Heart left ventricle (tissue), 16 donors: ENCODE data around the gene FAM216A. TPM values are rescaled to one million over a fixed set of nuclear protein-coding genes. Genes with fewer than 3 reads are reported as not detected.
A peak's percentile ranks its signal among the peaks of the same experiment; 100 is the strongest.
"Not testable (repeated sequence)": the region's sequence is repeated elsewhere in the genome, so short reads cannot be mapped to it uniquely, and the experiment has no call there.

Experiments
- ATAC-seq, 4 donors: fragments of 200-7000 bp; cut with Tn5 transposase; one replicate each; pipeline ENCODE4 v1.9.1; 2020 to 2022; ENCODE audit warnings: moderate library complexity in 4 of 4, mild to moderate bottlenecking in 3 of 4, moderate number of reproducible peaks in 1 of 4
- DNase-seq, 5 donors: peaks; one replicate each; pipeline ENCODE4 v3.0.0-alpha.2; 2020
- H3K27ac ChIP-seq, 12 donors: fragments of 200-600 bp; sonication (generic) in 4 of 12; one replicate each; pipeline versions ENCODE4 v1.5.0 to v1.8.0; 2016 to 2022; ENCODE audit warnings: mild to moderate bottlenecking in 2 of 12
- H3K27me3 ChIP-seq, 9 donors: fragments of 200-600 bp; sonication (generic) in 2 of 9; one replicate each; pipeline versions ENCODE4 v1.5.1 to v1.8.0; 2016 to 2022; ENCODE audit warnings: mild to moderate bottlenecking in 3 of 9
- H3K36me3 ChIP-seq, 9 donors: fragments of 200-600 bp; sonication (generic) in 2 of 9; one replicate each; pipeline versions ENCODE4 v1.5.0 to v1.8.0; 2018 to 2022; ENCODE audit warnings: mild to moderate bottlenecking in 2 of 9
- H3K4me1 ChIP-seq, 12 donors: fragments of 200-600 bp; sonication (generic) in 4 of 12; one replicate each; pipeline versions ENCODE4 v1.5.0 to v1.8.0; 2016 to 2022; ENCODE audit warnings: mild to moderate bottlenecking in 3 of 12
- H3K4me3 ChIP-seq, 12 donors: fragments of 200-600 bp; sonication (generic) in 4 of 12; one replicate each; pipeline versions ENCODE4 v1.5.0 to v1.8.0; 2017 to 2022; ENCODE audit warnings: mild to moderate bottlenecking in 9 of 12, moderate library complexity in 4 of 12
- H3K9me3 ChIP-seq, 12 donors: fragments of 200-600 bp; sonication (generic) in 4 of 12; one replicate each; pipeline versions ENCODE4 v1.5.0 to v1.8.0; 2016 to 2022; ENCODE audit warnings: mild to moderate bottlenecking in 1 of 12
- POLR2A ChIP-seq, 2 donors: fragments of 450-650 bp; IDR thresholded peaks; one replicate each; pipeline ENCODE4 v1.6.1; 2017; ENCODE audit warnings: antibody characterized with exemption in 2 of 2, mild to moderate bottlenecking in 2 of 2, moderate library complexity in 2 of 2
- WGBS, 4 donors: extraction: QIAGEN DNeasy Blood & Tissue Kit in 2 of 4; methylation state at CpG; one replicate each; pipeline versions ENCODE4 v1.1.5 to v1.1.7; 2013 to 2018; 5-methylcytosine and 5-hydroxymethylcytosine counted together
- intact Hi-C, 10 donors: fragments of 100-400 bp; cut with DNase I; formaldehyde crosslinking; loops; one replicate each; pipeline versions ENCODE4 v1.11.1 to v1.14.2; 2022
- polyA plus RNA-seq, 2 donors: library from polyadenylated mRNA; stranded (reverse); fragments of 200-250 nt; gene quantifications; one replicate each; pipeline ENCODE4 v1.2.3, GENCODE V29; 2013
- total RNA-seq, 9 donors: library from RNA; depleted of rRNA in 2 of 9; stranded (reverse); fragments of >200 nt in 2 of 9; fragmentation: NEBNext Ultra II Directional in 3 of 9; extraction: Animal tissue kit (Norgen Biotek cat#: 25700) in 3 of 9; gene quantifications; one replicate each; pipeline versions ENCODE4 v1.1.0 to v1.2.4, GENCODE V29; 2016 to 2023
- TF ChIP-seq, protein P1 (sequence below), 12 donors: fragments of 200-600 bp; sonication (generic) in 4 of 12; IDR thresholded peaks; one replicate each; pipeline versions ENCODE4 v1.5.0 to v1.8.0; 2018 to 2022; ENCODE audit warnings: antibody characterized with exemption in 12 of 12, mild to moderate bottlenecking in 5 of 12
- donor health status: ischemic (EF 13 %, LVEDD 7.1; RV severe dilation, severe dysfunction).
- donor health status: healthy with polysubstance abuse.
- donor health status: DM: no; HTN: yes; CAD: no.
- donor health status: DM: no; HTN: no; CAD: no.
- donor health status: ischemic (EF 25% LVEDD 6.9; RV normal size, moderate dysfunction).
- donor health status: ischemic (EF 25% LVEDD 5.7; RV mildly dilated, moderate dysfunction).
- donor health status: healthy.
- donor health status: DM: yes; HTN: yes; CAD: no.
- donor health status: ischemic (EF 35%, LVEDD 5.7; RV mildly dilated, moderate dysfunction).
- donor health status: nonischemic (EF 11% LVEDD 7.7; RV severe dilation, severe dysfunction).
- donor health status: DM: yes; HTN: yes; CAD: no.
- donor health status: PGD.
- donor health status: ischemic (EF 29% LVEDD 5.4; RV normal size, mild dysfunction).
- donor health status: nonischemic (EF 23%, LVEDD 6.1; RV moderate dilation, normal function).

FAM216A gene
- total and polyA plus RNA-seq, 11 donors, result 3.6 to 29.3 (median 5.8) TPM

- WGBS, 4 donors, result 87 to 96% (median 92%) methylated on average over 3 of the region's 3 CpGs
- intact Hi-C loops, result loop anchor here in 8 of 10 donors (5.0 to 10.0 kb wide), 5 partner anchors 178 to 368 kb away; no protein-coding TSS in a partner anchor
- Histone ChIP-seq H3K27ac (no peak overlapping the region), H3K27me3 (no peaks in the 10 kb centered on the region), H3K4me3 (no peak overlapping the region), H3K36me3 (no peaks in the 10 kb centered on the region), H3K9me3 (no peaks in the 10 kb centered on the region), H3K4me1 (peaks cover 0 to 4% (median 0%) of the 10 kb centered on the region in 12 donors)
- no peak for ATAC-seq
- TF ChIP-seq, protein P1, sequence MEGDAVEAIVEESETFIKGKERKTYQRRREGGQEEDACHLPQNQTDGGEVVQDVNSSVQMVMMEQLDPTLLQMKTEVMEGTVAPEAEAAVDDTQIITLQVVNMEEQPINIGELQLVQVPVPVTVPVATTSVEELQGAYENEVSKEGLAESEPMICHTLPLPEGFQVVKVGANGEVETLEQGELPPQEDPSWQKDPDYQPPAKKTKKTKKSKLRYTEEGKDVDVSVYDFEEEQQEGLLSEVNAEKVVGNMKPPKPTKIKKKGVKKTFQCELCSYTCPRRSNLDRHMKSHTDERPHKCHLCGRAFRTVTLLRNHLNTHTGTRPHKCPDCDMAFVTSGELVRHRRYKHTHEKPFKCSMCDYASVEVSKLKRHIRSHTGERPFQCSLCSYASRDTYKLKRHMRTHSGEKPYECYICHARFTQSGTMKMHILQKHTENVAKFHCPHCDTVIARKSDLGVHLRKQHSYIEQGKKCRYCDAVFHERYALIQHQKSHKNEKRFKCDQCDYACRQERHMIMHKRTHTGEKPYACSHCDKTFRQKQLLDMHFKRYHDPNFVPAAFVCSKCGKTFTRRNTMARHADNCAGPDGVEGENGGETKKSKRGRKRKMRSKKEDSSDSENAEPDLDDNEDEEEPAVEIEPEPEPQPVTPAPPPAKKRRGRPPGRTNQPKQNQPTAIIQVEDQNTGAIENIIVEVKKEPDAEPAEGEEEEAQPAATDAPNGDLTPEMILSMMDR (IDR thresholded peaks at IDR 0.05), result no peak
- no peak for TF ChIP-seq POLR2A (IDR thresholded peaks at IDR 0.05)
- no peak for DNase-seq
These were observed 48.4 kb downstream of the FAM216A start for GRCh38 chr12:110516995-110517394.

GRCh38 chr12:110518014-110518413 is 49.4 kb downstream of the FAM216A start:
- not testable (repeated sequence) for DNase-seq, H3K27ac ChIP-seq, H3K4me1 ChIP-seq, H3K27me3 ChIP-seq, H3K36me3 ChIP-seq, ATAC-seq, H3K4me3 ChIP-seq, H3K9me3 ChIP-seq
- intact Hi-C loops, result loop anchor here in 8 of 10 donors (5.0 to 10.0 kb wide), 5 partner anchors 177 to 367 kb away; no protein-coding TSS in a partner anchor
- WGBS, 4 donors, result 88 to 95% (median 93%) methylated on average over 8 of the region's 8 CpGs

DNA sequence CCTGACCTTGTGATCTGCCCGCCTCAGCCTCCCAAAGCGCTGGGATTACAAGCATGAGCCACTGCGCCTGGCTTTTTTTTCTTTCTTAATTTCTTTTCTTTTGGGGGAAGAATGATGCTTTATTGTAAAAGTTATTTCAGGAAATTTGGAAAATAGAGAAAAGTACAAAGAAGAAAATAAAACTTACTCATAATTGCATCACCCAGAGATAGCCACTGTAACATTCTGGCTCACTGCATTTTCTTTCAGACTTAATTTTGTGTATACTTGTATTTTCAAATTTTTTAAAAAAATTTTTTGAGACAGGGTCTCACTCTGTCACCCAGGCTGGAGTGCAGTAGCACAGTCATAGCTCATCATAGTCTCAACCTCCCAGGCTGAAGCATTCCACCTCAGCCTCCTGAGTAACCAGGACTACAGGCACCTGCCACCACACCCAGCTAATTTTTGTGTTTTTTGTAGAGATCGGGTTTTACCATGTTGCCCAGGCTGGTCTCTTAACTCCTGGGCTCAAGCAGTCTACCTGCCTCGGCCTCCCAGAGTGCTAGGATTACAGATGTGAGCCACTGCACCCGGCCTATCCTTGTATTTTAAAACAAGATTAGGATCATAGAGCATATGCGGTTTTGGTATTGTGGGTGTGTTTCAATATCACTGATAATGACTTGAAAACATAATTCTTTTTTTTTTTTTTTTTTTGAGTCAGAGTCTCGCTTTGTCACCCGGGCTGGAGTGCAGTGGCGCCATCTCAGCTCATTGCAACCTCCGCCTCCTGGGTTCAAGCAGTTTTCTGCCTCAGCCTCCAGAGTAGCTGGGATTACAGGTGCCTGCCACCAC is 52.4 kb downstream of the FAM216A start:
- H3K4me3 ChIP-seq, H3K27me3 ChIP-seq, ATAC-seq, H3K9me3 ChIP-seq, H3K36me3 ChIP-seq, H3K27ac ChIP-seq, intact Hi-C loops, DNase-seq, H3K4me1 ChIP-seq: not testable (repeated sequence)
- 93 to 96% (median 95%) methylated on average over 11 of the region's 11 CpGs for WGBS, 4 donors

DNA sequence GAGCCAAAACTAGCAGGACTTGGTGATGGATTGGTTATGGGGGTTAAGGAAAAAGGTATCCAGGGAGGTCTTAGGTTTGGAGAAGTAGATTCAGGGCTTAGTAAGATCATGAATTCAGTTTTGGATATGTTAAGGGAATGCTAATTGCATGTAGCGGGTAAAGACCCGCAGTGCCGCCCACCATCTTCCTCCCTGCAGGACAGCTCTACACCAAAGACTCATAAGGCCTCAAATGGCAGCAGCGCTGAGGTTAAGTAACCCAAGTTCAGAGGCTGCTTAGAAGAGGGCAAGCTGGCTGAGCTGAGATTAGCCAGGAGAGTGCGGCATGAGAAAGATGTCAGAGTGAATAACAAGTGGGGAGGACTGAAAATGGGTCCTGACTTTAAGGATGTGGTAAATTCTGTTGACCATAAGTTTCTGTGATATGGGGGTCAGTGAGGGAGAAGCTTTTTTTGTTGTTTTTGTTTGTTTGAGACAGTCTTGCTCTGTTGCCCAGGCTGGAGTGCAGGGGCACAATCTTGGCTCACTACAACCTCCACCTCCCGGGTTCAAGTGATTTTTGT is 59.7 kb downstream of the FAM216A start:
- peaks cover 0 to 32% (median 12%) of the 10 kb centered on the region in 12 donors for H3K4me1 ChIP-seq
- H3K4me3 ChIP-seq, result no peak overlapping the region
- intact Hi-C loops, result no loop called here
- TF ChIP-seq POLR2A (IDR thresholded peaks at IDR 0.05), result no peak
- ATAC-seq (peak in 2 of 4 donors; percentile 4 to 31), DNase-seq (no peak)
- 90 to 97% (median 95%) methylated on average over 6 of the region's 6 CpGs for WGBS, 4 donors
- no peaks in the 10 kb centered on the region for H3K9me3 ChIP-seq
- no peaks in the 10 kb centered on the region for H3K27me3 ChIP-seq
- peaks cover 0 to 25% (median 4%) of the 10 kb centered on the region in 9 donors for H3K36me3 ChIP-seq
- H3K27ac ChIP-seq, result no peak overlapping the region

- intact Hi-C loops, result loop anchor here in 1 of 10 donors (10.0 kb wide), 1 partner anchor 54 kb away; the partner anchor contains the start of gene PPTC7
- ATAC-seq (no peak), DNase-seq (no peak)
- WGBS, 4 donors, result 62 to 77% (median 69%) methylated on average over 2 of the region's 2 CpGs
- no peaks in the 10 kb centered on the region for H3K9me3 ChIP-seq
- peaks cover 0 to 51% (median 13%) of the 10 kb centered on the region in 12 donors for H3K4me1 ChIP-seq
- no peak overlapping the region for H3K27ac ChIP-seq
- H3K27me3 ChIP-seq, result no peaks in the 10 kb centered on the region
- no peak for TF ChIP-seq POLR2A (IDR thresholded peaks at IDR 0.05)
- TF ChIP-seq, protein P1 (IDR thresholded peaks at IDR 0.05), result no peak
- peaks cover 0 to 42% (median 4%) of the 10 kb centered on the region in 9 donors for H3K36me3 ChIP-seq
- H3K4me3 ChIP-seq, result no peak overlapping the region
These were observed 61.9 kb downstream of the FAM216A start for GRCh38 chr12:110530511-110530910.
